Activated CD4-positive, alpha-beta T cell treated with anti-CD3 and anti-CD28 coated beads for 48 hours (primary cell): ENCODE measurements around the gene DUSP9.

Experiments
- DNase-seq: peaks from one replicate; pipeline ENCODE4 v3.0.0-alpha.2; 2020

DUSP9 gene

GRCh38 chrX:153649178-153649914, 2.3 kb downstream of the DUSP9 start:
- peak; percentile 57 for DNase-seq

DNA sequence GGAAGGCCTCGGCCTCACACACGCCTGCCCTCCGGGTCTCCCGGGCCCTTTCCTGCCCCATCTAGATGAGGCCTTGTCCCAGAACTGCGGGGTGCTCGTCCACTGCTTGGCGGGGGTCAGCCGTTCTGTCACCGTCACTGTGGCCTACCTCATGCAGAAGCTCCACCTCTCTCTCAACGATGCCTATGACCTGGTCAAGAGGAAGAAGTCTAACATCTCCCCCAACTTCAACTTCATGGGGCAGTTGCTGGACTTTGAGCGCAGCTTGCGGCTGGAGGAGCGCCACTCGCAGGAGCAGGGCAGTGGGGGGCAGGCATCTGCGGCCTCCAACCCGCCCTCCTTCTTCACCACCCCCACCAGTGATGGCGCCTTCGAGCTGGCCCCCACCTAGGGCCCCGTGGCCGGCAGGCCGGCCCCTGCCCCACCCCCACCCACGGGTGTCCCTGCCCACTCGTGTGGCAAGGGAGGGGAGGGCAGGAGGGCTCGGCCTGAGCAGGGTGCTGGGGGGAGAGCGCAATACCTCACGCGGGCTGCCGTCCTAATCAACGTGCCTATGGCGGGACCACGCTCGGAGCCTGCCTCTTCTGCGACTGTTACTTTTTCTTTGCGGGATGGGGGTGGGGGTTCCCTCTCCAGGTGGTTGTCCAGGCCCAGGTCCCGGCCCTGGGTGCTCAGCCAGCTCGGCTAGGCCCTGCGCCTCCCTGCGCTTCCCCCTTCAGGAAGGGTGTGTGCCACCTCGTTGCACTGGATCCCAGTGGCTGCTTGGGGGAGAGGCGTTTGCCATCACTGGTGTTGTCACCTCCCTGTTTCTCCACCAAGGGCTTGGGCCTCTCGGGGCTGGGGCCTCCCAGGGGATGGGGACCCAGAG, 3.1 kb downstream of the DUSP9 start:
- DNase-seq, result no peak

DNA sequence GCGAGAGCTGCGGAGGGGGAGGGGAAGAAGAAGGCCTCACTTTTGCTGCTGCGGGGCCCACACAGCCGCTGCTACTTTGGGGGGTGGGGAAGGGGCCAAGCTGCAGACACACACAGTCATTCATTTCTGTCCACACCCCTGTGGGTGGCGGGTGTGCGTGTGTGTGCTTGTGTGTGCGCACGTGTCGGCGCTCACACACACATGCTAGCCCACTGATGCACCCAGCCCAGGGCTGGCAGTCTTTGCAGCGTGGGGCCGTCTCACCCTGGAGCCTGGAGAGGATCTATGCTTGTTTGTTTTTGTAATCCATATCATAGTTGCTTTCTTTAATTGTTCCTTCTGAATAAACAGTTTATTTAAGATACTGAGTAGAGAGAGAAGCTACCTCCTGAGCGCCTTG, 4.0 kb downstream of the DUSP9 start:
- DNase-seq, result no peak

DNA sequence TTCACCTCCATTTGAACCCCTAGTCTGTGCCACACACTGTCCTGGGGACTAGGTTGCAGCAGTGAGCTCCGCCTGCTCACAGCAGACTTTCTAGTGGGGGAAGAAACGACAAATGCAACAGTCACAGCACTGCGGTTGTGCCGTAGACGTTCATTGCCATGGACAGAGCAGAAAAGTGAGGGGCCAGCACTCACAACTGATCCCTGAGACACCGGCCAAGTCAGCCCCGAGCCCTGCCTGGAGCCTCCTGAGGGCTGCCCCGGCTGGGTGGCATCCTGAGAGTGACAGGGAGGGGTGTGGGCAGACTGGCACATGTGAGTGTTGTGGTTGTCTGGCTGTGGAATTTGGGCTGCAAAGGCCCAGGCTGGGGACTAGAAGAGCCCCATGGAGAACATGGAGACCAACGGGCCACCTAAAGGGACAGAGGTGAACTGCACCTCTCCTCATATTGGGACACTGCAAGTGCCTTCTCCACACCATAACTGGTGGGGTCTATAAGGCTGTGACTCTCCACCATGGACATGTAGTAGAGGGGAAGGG, 4.6 kb downstream of the DUSP9 start:
- DNase-seq, result peak; percentile 24

- no peak for DNase-seq
Observed at GRCh38 chrX:153653556-153653955, 6.6 kb downstream of the DUSP9 start.

- no peak for DNase-seq
Observed at GRCh38 chrX:153657161-153657560, 10.2 kb downstream of the DUSP9 start.

- DNase-seq, result no peak
Observed at GRCh38 chrX:153659268-153659667, 12.3 kb downstream of the DUSP9 start.

- peak; percentile 62 for DNase-seq
Observed at GRCh38 chrX:153662266-153662665, 15.3 kb downstream of the DUSP9 start.

DNA sequence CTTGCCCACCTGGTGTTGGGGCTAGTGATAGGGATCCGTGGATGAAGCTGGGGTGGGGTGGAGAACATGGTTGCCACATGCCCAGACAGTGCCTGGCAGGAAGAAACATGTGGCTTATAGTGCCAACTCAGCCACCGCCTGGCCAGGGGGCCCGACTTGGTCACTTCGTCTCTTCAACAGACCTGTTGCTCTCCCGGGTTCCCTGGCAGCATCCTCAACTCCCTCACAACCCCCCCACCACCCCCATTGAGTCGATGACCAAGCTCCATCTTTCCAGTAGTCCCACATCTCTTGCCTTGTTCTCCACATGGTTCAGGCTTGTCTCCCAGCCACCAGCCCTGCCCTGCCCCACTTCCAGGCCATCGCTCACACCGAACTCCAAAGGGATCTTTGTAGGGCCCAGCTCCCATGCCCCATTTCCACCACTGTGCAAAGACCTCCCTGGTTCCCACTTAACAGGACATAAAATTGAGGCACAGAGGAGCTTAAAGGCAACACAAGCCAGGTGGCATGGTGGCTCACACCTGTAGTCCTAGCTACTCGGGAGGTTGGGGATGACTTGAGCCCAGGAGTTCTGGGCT, 18.8 kb downstream of the DUSP9 start:
- no peak for DNase-seq

GRCh38 chrX:153667281-153667955, 20.4 kb downstream of the DUSP9 start:
- DNase-seq, result no peak

GRCh38 chrX:153667956-153668396, 21.0 kb downstream of the DUSP9 start:
- peak; percentile 87 for DNase-seq

DNA sequence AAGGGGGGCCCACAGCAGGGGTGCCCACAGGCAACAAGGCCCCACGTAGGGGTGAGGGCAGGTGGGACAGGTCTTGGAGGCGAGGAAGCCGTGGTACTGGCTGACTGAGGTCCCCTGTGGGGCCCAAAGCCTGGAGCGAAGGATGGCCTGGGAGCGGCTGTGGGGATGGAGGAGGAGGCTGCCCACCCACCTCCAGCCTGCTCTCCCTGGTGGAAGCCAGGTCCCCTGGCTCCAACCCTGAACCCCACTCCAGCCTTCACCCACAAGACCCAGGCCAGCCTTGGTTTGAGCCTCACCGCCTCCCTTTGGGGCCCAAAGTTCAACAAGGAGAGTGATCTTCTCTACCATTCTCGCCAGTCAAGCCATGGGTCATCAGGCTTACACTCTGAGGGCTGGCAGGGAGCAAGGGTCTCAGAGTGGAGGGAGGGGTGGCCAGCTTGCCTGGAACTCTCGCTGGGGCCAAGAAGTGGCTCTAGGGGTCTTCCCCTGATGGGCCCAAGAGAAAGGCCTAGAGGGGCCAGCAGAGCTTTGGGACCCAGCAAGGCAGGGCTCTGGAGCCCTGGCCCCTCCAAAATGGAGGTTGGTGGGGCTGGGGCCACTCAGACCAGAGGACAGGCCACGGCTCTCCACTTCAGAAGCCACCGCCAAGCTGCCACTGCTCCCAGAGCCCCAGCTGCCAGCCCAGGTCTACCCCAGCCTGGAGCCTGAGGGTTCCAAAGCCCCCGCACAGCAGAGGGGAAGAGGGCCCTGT, 21.6 kb downstream of the DUSP9 start:
- no peak for DNase-seq

GRCh38 chrX:153669174-153669890, 22.3 kb downstream of the DUSP9 start:
- DNase-seq, result peak; percentile 43

GRCh38 chrX:153669901-153670731, 23.1 kb downstream of the DUSP9 start:
- no peak for DNase-seq

DNA sequence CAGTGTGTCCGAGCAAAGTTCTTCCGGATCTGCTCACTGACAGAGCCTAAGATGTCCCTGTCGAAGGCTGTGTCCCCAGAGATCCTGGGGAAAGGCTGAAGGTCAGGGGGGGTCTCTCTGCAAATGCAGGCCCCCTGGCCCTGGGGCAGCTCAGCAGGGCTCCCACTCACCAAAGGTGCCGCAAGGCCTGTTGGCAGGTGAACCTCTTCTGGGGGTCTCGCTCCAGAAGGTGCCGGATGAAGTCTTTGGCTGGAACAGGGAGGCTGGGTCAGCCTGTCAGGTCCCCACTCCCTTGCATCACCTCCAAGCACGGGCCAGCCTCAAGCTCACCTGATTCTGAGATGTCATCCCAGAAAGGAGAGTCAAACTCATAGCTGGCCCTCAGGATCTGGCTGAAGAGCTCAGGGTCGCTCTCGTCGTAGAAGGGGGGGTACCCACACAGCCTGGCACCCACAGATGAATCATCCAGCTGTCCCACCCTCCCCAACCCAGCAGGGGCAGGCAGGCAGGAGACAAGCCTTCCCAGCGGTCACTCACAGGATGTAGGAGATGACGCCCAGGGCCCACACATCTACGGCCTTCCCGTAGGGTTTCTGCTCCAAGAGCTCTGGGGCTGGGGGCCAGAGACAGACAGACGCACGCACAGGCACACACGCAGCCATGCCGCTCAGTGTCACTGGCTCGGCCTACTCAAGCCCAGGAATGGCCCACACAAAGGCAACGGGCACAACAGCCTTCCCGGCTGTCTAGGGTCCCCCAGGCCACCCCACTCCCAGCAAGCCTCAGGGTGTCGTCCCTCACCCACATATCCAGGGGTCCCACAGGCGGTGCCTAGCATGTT, 24.0 kb downstream of the DUSP9 start:
- no peak for DNase-seq

DNA sequence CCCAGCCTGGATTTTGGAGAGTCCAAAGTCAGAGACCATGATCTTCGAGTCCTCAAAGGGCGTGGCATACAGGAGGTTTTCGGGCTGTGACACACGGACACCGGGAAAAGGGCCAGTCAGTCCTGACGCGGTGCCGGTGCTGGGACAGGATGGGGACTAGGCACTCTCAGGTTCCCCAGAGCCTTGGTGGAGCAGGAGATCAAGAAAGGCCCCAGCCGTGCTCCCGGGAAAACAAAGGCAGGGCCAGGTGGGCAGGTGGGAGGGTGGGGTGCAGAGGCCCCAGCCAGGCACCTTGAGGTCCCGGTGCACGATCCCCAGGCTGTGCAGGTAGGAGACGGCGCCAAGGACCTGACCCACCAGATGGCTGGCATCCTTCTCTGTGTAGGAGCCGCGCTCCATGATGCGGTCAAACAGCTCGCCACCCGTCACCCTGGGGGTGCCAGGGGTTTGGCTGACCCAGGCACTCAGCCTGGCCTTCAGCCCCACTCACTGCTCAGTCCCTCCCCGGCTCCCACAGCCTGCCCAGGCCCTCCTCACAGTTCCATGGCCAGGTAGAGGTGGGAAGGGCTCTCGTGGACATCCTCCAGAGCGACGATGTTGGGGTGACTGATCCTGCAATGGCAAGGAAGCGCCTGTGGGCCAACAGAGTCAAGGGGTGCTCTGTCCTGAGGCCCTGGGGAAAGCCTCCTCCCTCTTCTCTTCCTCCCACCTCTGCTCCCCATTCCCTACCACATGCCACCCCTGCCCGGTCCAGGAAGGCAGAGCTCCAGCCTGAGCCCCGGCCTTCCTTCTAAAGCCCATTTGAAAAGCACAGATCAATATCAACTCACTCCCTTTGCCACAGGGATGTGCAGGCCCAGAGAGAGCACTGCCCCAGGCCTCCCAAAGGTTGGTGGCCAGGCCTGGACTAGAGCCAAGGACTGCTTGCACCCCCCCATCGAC, 24.9 kb downstream of the DUSP9 start:
- no peak for DNase-seq

DNA sequence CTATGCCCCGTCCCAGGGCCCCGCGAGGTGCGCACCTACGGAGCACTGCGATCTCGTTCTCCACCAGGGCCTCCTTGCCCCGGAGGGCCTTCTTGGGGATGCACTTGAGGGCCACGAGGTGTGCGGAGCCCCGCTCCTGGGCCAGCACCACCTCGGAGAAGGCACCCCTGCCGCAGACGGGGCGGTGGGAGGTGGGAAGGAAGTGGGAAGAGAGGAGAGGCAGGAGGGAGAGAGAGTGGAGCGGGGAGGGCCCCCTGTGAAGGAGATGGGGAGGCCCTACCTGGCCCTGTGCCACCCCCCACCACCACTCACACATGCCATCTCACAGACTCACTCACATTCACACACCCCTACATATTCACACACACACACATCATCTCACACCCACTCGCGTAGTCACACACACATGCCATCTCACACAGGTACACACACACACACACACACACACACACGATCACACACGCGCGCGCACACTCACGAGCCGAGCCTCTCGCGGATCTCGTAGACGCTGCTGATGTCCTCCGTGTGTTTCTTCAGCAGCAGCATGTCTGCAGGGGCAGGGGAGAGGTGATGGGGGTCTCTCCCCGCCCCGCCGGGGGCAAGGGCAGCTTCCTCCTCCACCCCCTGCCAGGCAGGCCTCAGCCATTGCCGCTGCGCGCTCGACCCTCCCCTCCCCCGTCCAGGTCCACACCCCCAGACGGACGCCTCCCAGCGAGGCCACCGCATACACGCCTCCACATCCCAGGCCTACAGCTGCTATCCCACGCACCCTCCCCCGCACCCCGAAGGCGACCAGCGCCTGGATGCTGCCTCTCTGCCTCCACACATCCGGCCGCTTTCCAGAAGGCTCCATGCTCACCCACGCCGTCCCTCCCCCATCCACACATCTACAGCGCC, 25.8 kb downstream of the DUSP9 start:
- DNase-seq, result no peak
